ENCODE data around the gene GBA2.
A peak's percentile ranks its signal among the peaks of the same experiment; 100 is the strongest.

GBA2 gene

GRCh38 chr9:35748858-35749514, at the start of gene GBA2, which contains the start of gene RGP1:
Gene GBA2, minus strand, starts transcription at chr9:35749228. Its CDS starts 524 bp downstream, at chr9:35748704.
Gene RGP1, plus strand, starts transcription at chr9:35749287. Its CDS starts 469 bp downstream, at chr9:35749756.
- peak; percentile 90 for DNase-seq (ENCODE audit: low spot score)

GRCh38 chr9:35797311-35798109, 48.5 kb upstream of the GBA2 start:
- no peak for DNase-seq (ENCODE audit: low spot score)

GRCh38 chr9:35795695-35796094, 46.7 kb upstream of the GBA2 start:
- DNase-seq (ENCODE audit: low spot score): no peak

GRCh38 chr9:35793461-35793860, 44.4 kb upstream of the GBA2 start:
- peak; percentile 25 for DNase-seq (ENCODE audit: low spot score)

- DNase-seq (ENCODE audit: low spot score): no peak
These were observed 43.8 kb upstream of the GBA2 start for GRCh38 chr9:35792826-35793225.

- DNase-seq (ENCODE audit: low spot score): no peak
These were observed 43.2 kb upstream of the GBA2 start for GRCh38 chr9:35792024-35792813.

- peak; percentile 84 for DNase-seq (ENCODE audit: low spot score)
These were observed 42.4 kb upstream of the GBA2 start, which contains the start of gene NPR2 for GRCh38 chr9:35791297-35791921. Gene NPR2, plus strand, starts transcription at chr9:35791591. Its CDS starts 818 bp downstream, at chr9:35792409.

- DNase-seq (ENCODE audit: low spot score): peak; percentile 92
These were observed 41.6 kb upstream of the GBA2 start for GRCh38 chr9:35790385-35791296.

GRCh38 chr9:35790025-35790384, 41.0 kb upstream of the GBA2 start:
- no peak for DNase-seq (ENCODE audit: low spot score)

GRCh38 chr9:35789541-35789940, 40.5 kb upstream of the GBA2 start:
- no peak for DNase-seq (ENCODE audit: low spot score)

GRCh38 chr9:35783418-35783817, 34.4 kb upstream of the GBA2 start:
- no peak for DNase-seq (ENCODE audit: low spot score)

- DNase-seq (ENCODE audit: low spot score): no peak
These were observed 32.0 kb upstream of the GBA2 start for GRCh38 chr9:35781066-35781465.

GRCh38 chr9:35778496-35778895, 29.5 kb upstream of the GBA2 start:
- DNase-seq (ENCODE audit: low spot score): no peak

GRCh38 chr9:35776018-35776417, 27.0 kb upstream of the GBA2 start:
- DNase-seq (ENCODE audit: low spot score): no peak

GRCh38 chr9:35774907-35775635, 26.0 kb upstream of the GBA2 start:
- DNase-seq (ENCODE audit: low spot score): no peak

- no peak for DNase-seq (ENCODE audit: low spot score)
These were observed 22.9 kb upstream of the GBA2 start for GRCh38 chr9:35771943-35772342.

- no peak for DNase-seq (ENCODE audit: low spot score)
These were observed 22.5 kb upstream of the GBA2 start for GRCh38 chr9:35771534-35771933.

GRCh38 chr9:35771075-35771433, 22.0 kb upstream of the GBA2 start:
- no peak for DNase-seq (ENCODE audit: low spot score)

- no peak for DNase-seq (ENCODE audit: low spot score)
These were observed 20.7 kb upstream of the GBA2 start for GRCh38 chr9:35769763-35770162.

- no peak for DNase-seq (ENCODE audit: low spot score)
These were observed 18.4 kb upstream of the GBA2 start for GRCh38 chr9:35767458-35767857.
